GM12865 (cell line): ENCODE measurements around the gene C1orf21.

Experiments
- DNase-seq: peaks from one replicate; pipeline ENCODE4 v3.0.0; 2010; ENCODE audit warnings: low read depth
- H3K4me3 ChIP-seq: 2 replicates; pipeline ENCODE4 v1.5.1; 2011; ENCODE audit warnings: mild to moderate bottlenecking, low read depth, low read length, control low read depth
- CTCF ChIP-seq: IDR thresholded peaks from 2 replicates; pipeline ENCODE4 v1.5.1; 2011; ENCODE audit warnings: low read length, control low read depth, low read depth, inconsistent platforms; ENCODE audit not compliant: insufficient read depth; ENCODE audit errors: missing control alignments

C1orf21 gene

DNA sequence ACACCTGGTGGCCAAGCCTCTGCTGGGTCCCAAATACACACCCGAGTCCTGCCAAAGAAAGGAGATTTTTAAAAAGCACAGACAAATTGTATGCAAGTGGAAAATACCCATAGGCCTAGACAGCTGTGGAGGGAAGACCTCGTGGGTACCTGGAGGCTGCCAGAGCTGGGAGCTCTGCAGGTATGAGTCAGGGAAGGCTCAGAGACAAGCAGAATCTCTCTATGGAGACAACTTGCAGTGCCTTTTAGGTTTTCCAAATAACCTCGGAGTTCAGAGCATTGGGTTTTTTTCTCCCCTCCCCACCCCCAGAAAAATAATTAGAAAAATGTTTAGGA lies 240.1 kb downstream of the C1orf21 start:
- no peak overlapping the region for H3K4me3 ChIP-seq
- DNase-seq: no peak
- TF ChIP-seq CTCF: no peak

DNA sequence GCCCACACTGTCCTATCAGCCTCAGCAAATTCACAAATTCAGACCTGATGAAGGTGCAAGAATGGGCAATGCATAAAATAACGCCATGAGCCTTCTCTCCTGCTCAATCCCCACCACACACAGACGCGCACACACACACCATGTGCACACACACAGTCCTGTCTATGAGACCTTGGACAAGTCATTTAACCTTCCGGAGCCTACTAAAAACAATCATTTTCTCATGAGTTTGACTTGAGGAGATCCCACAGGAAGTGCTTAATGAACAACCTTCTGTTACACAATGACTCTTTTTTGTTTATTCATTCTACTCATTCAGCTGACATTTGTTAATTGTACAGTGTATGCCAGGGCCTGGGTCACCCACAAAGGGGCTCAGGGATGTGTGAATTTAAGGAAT lies 242.4 kb downstream of the C1orf21 start:
- TF ChIP-seq CTCF: no peak
- H3K4me3 ChIP-seq: no peak overlapping the region
- DNase-seq: no peak

DNA sequence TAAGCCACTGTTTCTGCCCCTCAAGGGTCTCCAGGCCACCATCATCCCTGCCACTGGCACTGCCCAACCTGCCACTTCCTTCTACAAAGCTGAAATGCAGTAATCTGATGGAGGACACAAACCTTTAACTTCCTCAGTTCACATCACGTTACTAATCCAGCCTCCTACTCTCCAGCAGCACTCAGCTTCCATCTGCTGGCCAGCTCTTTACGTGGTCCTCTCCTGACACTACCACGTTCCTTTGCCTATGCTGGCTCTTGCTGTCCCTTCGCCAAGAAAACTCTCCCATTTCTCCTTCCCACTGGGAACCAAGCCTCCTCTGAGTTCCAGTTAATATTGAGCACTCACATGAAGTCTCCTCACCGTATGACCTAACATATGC lies 243.8 kb downstream of the C1orf21 start:
- DNase-seq: no peak
- H3K4me3 ChIP-seq: no peak overlapping the region
- no peak for TF ChIP-seq CTCF

DNA sequence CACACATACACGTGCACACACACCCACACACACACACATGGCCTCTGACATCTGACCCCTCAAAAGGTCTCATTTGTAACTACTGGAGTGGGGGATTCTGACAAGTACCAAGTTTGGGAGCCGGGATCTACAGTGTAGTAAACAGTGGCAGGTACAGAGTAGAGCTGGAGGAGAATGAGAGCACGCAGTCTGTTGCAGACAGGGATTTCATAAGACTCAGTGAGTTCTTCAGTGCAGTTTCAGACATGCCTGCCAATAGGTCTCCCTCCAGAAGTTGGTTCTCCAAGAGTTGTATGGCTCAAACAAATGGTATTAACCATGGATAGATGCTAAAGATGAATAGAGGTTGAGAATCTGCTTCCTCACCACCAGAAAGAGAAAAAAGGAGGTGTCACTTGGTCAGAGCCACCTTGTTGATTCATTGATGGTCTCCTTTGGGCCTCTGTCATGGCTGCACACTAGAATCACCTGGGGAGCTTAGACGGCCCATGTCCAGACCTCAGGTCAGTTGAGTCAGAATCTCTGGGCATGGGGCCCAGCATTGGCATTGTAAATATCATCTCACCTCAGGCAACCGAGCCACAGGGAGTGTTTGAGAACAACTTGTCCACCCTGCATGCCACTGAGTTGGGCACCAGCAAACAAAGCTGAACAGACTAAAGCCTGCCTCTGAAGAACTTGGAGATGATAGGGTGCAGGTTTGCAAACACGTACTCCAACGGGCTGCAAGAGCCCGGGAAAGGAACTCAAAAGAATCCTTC lies 245.8 kb downstream of the C1orf21 start:
- no peak overlapping the region for H3K4me3 ChIP-seq
- DNase-seq: no peak
- no peak for TF ChIP-seq CTCF

DNA sequence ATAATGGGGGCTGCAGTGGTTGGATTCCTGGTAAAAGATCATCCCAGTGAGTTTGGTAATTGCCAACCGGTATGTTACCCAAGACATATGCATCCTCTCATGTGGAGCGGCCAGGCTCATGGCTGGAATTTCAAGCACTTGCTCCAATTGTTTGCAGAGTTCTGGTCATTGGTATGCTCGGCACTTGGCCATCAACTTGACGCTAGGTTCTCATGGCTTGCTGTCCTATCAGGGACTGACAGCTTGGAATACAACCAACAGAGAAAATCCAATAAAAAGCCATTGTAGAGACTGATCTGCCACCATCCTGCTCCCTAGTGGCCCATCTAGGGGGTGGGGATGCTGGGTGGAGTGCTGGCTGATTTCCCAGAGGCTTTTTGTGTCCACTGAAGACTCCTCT lies 247.0 kb downstream of the C1orf21 start:
- no peak for DNase-seq
- no peak for TF ChIP-seq CTCF
- no peak overlapping the region for H3K4me3 ChIP-seq

DNA sequence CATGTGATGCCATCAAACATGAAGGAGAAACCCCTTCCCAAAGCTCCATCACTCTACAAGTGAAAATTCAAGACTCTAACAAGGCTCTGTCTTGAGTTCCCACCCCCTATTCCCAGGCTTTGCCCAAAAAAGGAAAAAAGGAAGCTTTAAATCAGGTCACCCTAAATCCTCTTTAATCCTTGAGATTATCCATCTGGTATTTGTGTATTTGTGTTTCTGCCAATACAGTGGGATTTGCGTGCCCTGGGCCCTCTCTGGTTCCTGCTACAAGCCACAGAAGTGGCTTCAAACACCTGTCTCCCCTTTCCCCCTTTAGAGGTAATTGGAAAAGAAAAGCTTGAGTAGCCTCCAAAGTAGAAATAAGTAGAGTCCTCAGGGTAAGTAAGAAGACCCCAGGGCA lies 247.5 kb downstream of the C1orf21 start:
- H3K4me3 ChIP-seq: no peak overlapping the region
- no peak for TF ChIP-seq CTCF
- no peak for DNase-seq

- no peak for DNase-seq
- H3K4me3 ChIP-seq: no peak overlapping the region
- no peak for TF ChIP-seq CTCF
These were observed 248.6 kb downstream of the C1orf21 start for GRCh38 chr1:184635347-184635979.
